SK-N-SH (cell line): Measurements from ENCODE around the gene LMO2. TPM values are rescaled to one million over a fixed set of nuclear protein-coding genes. Genes with fewer than 3 reads are reported as not detected.

Experiments used
- CTCF ChIA-PET: fragments of 300-600, 350-600 bp; formaldehyde crosslinking; extraction: SDS; loops from one replicate; lab custom pipeline; 2021; lab: Yijun Ruan, JAX
- POLR2A ChIA-PET: fragments of 350-600 bp; sonication (Branson Sonifier 250); formaldehyde crosslinking; extraction: SDS; loops from one replicate; lab custom pipeline; 2020; ENCODE audit warnings: antibody characterized with exemption, inconsistent platforms; lab: Yijun Ruan, JAX
- DNase-seq: peaks from one replicate; pipeline ENCODE4 v3.0.0; 2012
- H2AFZ ChIP-seq: fragments of 200-600 bp; sonication (generic); 2 replicates; pipeline ENCODE4 v1.8.1; 2016; ENCODE audit warnings: antibody characterized with exemption, mild to moderate bottlenecking, low read depth
- H3F3A ChIP-seq: fragments of 200-600 bp; sonication (generic); replicated peaks from 2 replicates; pipeline ENCODE3; 2016; ENCODE audit warnings: antibody characterized with exemption, mild to moderate bottlenecking; ENCODE audit not compliant: insufficient read depth
- H3K27ac ChIP-seq, 2 experiments: fragments of 200-500 bp in 1 of 2; fragments of 200-600 bp in 1 of 2; sonication (Bioruptor generic) in 1 of 2; sonication (generic), shearing (Covaris generic) in 1 of 2; 2 replicates each; pipeline versions ENCODE4 v1.5.1 to v1.6.1; 2014 to 2016; ENCODE audit warnings: low read depth in 2 of 2, inconsistent platforms in 1 of 2, low read length in 1 of 2, mild to moderate bottlenecking in 1 of 2, mixed read lengths in 1 of 2
- H3K27me3 ChIP-seq: fragments of 200-600 bp; sonication (generic), shearing (Covaris generic); 2 replicates; pipeline ENCODE4 v1.6.1; 2016; ENCODE audit warnings: mixed run types; ENCODE audit not compliant: insufficient read depth
- H3K36me3 ChIP-seq, 2 experiments: fragments of 200-500 bp in 1 of 2; fragments of 200-600 bp in 1 of 2; sonication (Bioruptor generic) in 1 of 2; sonication (generic) in 1 of 2; replicated peaks in 1 of 2; 2 replicates each; pipeline versions ENCODE3 to v1.5.1; 2014 to 2016; ENCODE audit warnings: low read length in 1 of 2, mild to moderate bottlenecking in 1 of 2; ENCODE audit not compliant: insufficient read depth in 2 of 2, control insufficient read depth in 1 of 2
- H3K4me1 ChIP-seq, 2 experiments: fragments of 200-500 bp in 1 of 2; fragments of 200-600 bp in 1 of 2; sonication (Bioruptor generic) in 1 of 2; sonication (generic), shearing (Covaris generic) in 1 of 2; 2 replicates each; pipeline versions ENCODE4 v1.5.1 to v1.6.1; 2014 to 2016; ENCODE audit warnings: low read depth in 1 of 2, low read length in 1 of 2, mixed run types in 1 of 2; ENCODE audit not compliant: insufficient read depth in 2 of 2, control insufficient read depth in 1 of 2
- H3K4me2 ChIP-seq: fragments of 200-600 bp; sonication (generic), shearing (Covaris generic); 2 replicates; pipeline ENCODE4 v1.6.1; 2017; ENCODE audit warnings: mixed run types
- H3K4me3 ChIP-seq, 2 experiments: fragments of 200-500 bp in 1 of 2; fragments of 200-600 bp in 1 of 2; sonication (Bioruptor generic) in 1 of 2; sonication (generic), shearing (Covaris generic) in 1 of 2; 2 replicates each; pipeline versions ENCODE4 v1.5.1 to v1.8.1; 2014 to 2016; ENCODE audit warnings: low read depth in 2 of 2, inconsistent platforms in 1 of 2, low read length in 1 of 2, mild to moderate bottlenecking in 1 of 2, mixed read lengths in 1 of 2, moderate library complexity in 1 of 2
- H3K79me2 ChIP-seq: fragments of 200-600 bp; sonication (generic); 2 replicates; pipeline ENCODE4 v1.8.1; 2017; ENCODE audit warnings: mild to moderate bottlenecking; ENCODE audit not compliant: insufficient read depth
- H3K9ac ChIP-seq: fragments of 200-600 bp; sonication (generic); 2 replicates; pipeline ENCODE4 v1.6.1; 2017; ENCODE audit warnings: mixed run types
- H3K9me2 ChIP-seq: fragments of 200-600 bp; sonication (generic); 2 replicates; pipeline ENCODE4 v1.6.1; 2017; ENCODE audit warnings: mixed run types
- H3K9me3 ChIP-seq: fragments of 200-600 bp; sonication (generic); 2 replicates; pipeline ENCODE4 v1.6.1; 2017; ENCODE audit warnings: mixed run types, mild to moderate bottlenecking, moderate library complexity
- H4K20me1 ChIP-seq: fragments of 200-600 bp; sonication (generic); 2 replicates; pipeline ENCODE4 v1.6.1; 2017; ENCODE audit warnings: mild to moderate bottlenecking, mixed run types; ENCODE audit not compliant: insufficient read depth
- CHD2 ChIP-seq: fragments of 150-350 bp; IDR thresholded peaks from 2 replicates; pipeline ENCODE4 v1.6.1; 2018; ENCODE audit warnings: low read length; ENCODE audit not compliant: partially characterized antibody
- ELF1 ChIP-seq: IDR thresholded peaks from 2 replicates; pipeline ENCODE4 v1.4.0; 2012
- EP300 ChIP-seq, 2 experiments: IDR thresholded peaks; 2 replicates each; pipeline versions ENCODE4 v1.4.0 to v1.6.1; 2012; ENCODE audit warnings: borderline replicate concordance in 1 of 2, low read depth in 1 of 2, low read length in 1 of 2
- EZH2phosphoT487 ChIP-seq: fragments of 200-600 bp; sonication (generic); IDR thresholded peaks from 2 replicates; pipeline ENCODE4 v1.6.1; 2017; ENCODE audit warnings: low read depth, mixed run types, mild to moderate bottlenecking, antibody characterized with exemption, moderate library complexity, borderline replicate concordance
- GABPA ChIP-seq: IDR thresholded peaks from 2 replicates; pipeline ENCODE4 v1.4.0; 2012; ENCODE audit warnings: low read depth, mild to moderate bottlenecking
- GATA2 ChIP-seq: sonication (generic); formaldehyde crosslinking; IDR thresholded peaks from 2 replicates; pipeline ENCODE4 v1.5.0; 2020; ENCODE audit warnings: mild to moderate bottlenecking, missing genetic modification reagents
- MEF2A ChIP-seq: IDR thresholded peaks from 2 replicates; pipeline ENCODE4 v1.4.0; 2012; ENCODE audit warnings: low read depth, borderline replicate concordance
- NRF1 ChIP-seq: IDR thresholded peaks from 2 replicates; pipeline ENCODE4 v1.6.1; 2012; ENCODE audit warnings: low read depth, mild to moderate bottlenecking, low read length
- PBX3 ChIP-seq: IDR thresholded peaks from 2 replicates; pipeline ENCODE4; 2012
- POLR2AphosphoS5 ChIP-seq: IDR thresholded peaks from 2 replicates; pipeline ENCODE4 v1.6.1; 2012; ENCODE audit warnings: low read depth, low read length
- TAF1 ChIP-seq: IDR thresholded peaks from 2 replicates; pipeline ENCODE4 v1.6.1; 2012; ENCODE audit warnings: low read depth, mild to moderate bottlenecking, low read length, moderate library complexity, borderline replicate concordance
- USF1 ChIP-seq: IDR thresholded peaks from 2 replicates; pipeline ENCODE4 v1.4.0; 2012; ENCODE audit warnings: low read depth, borderline replicate concordance
- whole genome bisulfite sequencing: methylation state at CpG from one replicate; pipeline ENCODE4 v1.1.6; 2017; ENCODE audit warnings: low lambda C conversion rate; 5-methylcytosine and 5-hydroxymethylcytosine counted together
- polyA plus RNA-seq, 3 experiments: library from polyadenylated mRNA; depleted of rRNA; stranded (reverse); fragments of >200 nt; gene quantifications; 2 replicates each; pipeline ENCODE4 v1.2.3, GENCODE V29; 2012

The LMO2 gene
- polyA plus RNA-seq, 1 of the 3 experiments (the other 2 are of a cell fraction): 0.05 TPM

DNA sequence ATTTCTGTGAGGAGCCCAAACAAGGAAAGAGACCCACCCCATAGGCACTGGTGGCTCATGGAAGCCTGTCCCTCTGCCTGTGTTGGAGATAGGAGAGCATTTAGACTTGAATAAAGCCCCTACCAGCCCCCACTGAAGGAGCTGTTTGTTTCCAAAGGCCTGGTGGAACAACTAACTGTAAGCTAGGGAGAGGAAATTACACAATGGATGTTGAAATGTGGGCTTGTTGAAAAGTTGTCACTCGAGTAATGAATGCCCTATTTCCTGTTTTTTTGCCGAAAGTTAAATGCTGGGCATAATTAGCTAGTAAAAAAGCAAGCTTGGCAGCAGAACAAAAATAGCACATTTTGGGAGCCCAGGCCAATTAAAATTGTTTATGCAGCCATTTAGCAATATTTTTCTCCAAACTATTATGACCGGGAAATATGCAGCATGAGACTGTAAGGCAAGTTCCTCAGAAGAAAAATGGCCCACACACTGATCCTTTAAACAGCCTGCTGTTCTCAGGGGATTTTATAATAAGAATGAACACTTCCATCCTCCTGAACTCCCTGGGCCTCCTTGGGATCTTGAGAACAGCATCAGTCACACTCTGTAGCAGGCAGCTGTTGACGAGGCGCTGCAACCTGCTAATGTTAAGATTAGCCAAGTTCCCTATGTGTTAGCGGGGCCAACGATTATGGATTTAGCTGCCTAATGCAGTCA, 38.6 kb upstream of the LMO2 start:
- ChIA-PET CTCF (interaction anchor here (1.2 kb wide), 1 partner anchor 57 kb away, joined by 4 read pairs; no protein-coding TSS in a partner anchor), POLR2A (no interaction called here)
- H3K4me2 ChIP-seq: no peak overlapping the region
- 71% methylated on average over 7 of the region's 7 CpGs for WGBS
- no peaks in the 10 kb centered on the region for H3F3A ChIP-seq
- no peaks in the 10 kb centered on the region for H3K36me3 ChIP-seq
- H3K9me2 ChIP-seq: no peaks in the 10 kb centered on the region
- peaks cover 6% of the 10 kb centered on the region; the same call in 1 of the 2 replicates for H3K9me3 ChIP-seq
- DNase-seq: no peak
- no peaks in the 10 kb centered on the region for H3K79me2 ChIP-seq
- H3K4me3 ChIP-seq: no peak overlapping the region
- TF ChIP-seq POLR2AphosphoS5 (no peak), NRF1 (no peak), PBX3 (no peak)
- H3K27me3 ChIP-seq: peaks cover 4% of the 10 kb centered on the region; the same call in 1 of the 2 replicates
- no peak overlapping the region for H3K9ac ChIP-seq
- no peak overlapping the region for H2AFZ ChIP-seq
- no peak overlapping the region for H3K27ac ChIP-seq
- H3K4me1 ChIP-seq: peaks cover 0 to 18% of the 10 kb centered on the region in 2 experiments; a peak in 1 of 4 replicates
- H4K20me1 ChIP-seq: no peaks in the 10 kb centered on the region

DNA sequence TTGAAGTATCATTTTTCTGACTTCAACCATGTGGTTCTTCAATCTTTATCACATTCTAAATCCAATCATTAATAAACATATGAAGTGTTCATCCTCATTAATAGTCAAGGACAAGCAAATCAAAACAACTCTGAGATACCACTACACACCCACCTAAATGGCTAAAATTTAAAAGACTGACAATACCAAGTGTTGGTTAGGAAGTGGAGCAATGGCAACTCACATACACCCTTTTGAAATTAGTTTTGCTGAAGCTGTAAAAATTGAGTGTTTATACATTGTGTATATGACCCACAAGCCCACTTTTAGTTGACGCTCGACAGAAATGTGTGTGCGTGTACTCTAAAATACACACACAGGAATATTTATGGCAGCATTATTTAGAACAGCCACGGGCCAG, 36.7 kb upstream of the LMO2 start:
- Histone ChIP-seq H3K79me2 (no peaks in the 10 kb centered on the region), H3K27me3 (peaks cover 10% of the 10 kb centered on the region; the same call in 1 of the 2 replicates), H3K4me2 (no peak overlapping the region), H3K27ac (no peak overlapping the region), H3K4me1 (peaks cover 0 to 18% of the 10 kb centered on the region in 2 experiments; a peak in 1 of 4 replicates), H3K36me3 (no peaks in the 10 kb centered on the region), H4K20me1 (no peaks in the 10 kb centered on the region), H2AFZ (no peak overlapping the region), H3K9me2 (no peaks in the 10 kb centered on the region), H3K4me3 (no peak overlapping the region), H3K9me3 (peaks cover 6% of the 10 kb centered on the region; the same call in 1 of the 2 replicates), H3F3A (no peaks in the 10 kb centered on the region), H3K9ac (no peak overlapping the region)
- ChIA-PET POLR2A (no interaction called here), CTCF (interaction anchor here (1.3 to 1.6 kb wide), 2 partner anchors 11 to 42 kb away, joined by 3 read pairs; no protein-coding TSS in a partner anchor)
- no peak for DNase-seq
- 64% methylated on average over 4 of the region's 4 CpGs for whole genome bisulfite sequencing
- no peak for TF ChIP-seq POLR2AphosphoS5

DNA sequence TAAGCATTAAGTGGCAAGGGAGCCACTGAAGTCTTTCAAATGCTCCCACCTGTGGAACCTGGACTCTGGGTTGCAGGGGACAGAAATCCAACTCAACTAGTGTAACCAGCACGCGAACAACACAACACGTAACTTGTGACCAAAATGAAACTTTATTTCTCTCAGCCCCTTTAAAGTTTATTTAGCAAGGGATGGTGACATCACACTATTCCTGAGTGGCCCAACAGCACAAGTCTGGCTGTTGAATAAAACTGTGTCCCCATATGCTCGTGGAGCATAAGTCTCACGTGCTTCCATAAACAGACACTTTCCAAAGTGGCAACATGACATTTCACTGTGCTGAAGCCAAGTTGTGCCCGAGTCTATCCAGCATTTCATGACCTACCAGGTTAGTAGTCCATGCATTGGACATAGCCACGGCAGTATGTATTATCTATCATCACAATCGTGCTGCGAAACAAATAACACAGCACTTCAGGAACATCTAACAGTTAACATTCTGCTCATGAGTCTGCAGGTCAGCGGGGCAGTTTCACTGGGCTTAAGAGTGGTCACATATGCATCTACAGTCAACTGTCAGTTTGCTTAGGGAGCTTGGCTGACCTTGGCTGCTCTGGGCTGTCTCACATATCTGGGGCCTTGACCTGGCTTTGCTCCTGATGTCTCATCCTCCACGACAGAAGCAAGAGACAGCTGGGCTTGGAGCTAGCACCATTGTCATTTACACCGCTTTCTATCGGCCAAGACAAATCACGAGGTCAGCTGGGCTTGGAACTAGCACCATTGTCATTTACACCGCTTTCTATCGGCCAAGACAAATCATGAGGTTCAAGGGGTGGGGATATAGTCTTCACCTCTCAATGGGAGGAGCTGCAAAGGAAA, 35.0 kb upstream of the LMO2 start:
- Histone ChIP-seq H4K20me1 (no peaks in the 10 kb centered on the region), H3K9ac (no peak overlapping the region), H3F3A (no peaks in the 10 kb centered on the region), H2AFZ (no peak overlapping the region), H3K36me3 (no peaks in the 10 kb centered on the region), H3K4me3 (no peak overlapping the region), H3K4me2 (no peak overlapping the region), H3K9me2 (no peaks in the 10 kb centered on the region), H3K27me3 (peaks cover 10% of the 10 kb centered on the region; the same call in 1 of the 2 replicates), H3K4me1 (peaks cover 0 to 18% of the 10 kb centered on the region in 2 experiments; a peak in 1 of 4 replicates), H3K27ac (no peak overlapping the region), H3K9me3 (peaks cover 5% of the 10 kb centered on the region; the same call in 1 of the 2 replicates), H3K79me2 (no peaks in the 10 kb centered on the region)
- no peak for TF ChIP-seq NRF1
- TF ChIP-seq CHD2: no peak
- TF ChIP-seq MEF2A: no peak
- TF ChIP-seq USF1: no peak
- TF ChIP-seq GATA2 (CRISPR knock-in tag): no peak
- TF ChIP-seq ELF1: no peak
- no peak for TF ChIP-seq EZH2phosphoT487
- TF ChIP-seq TAF1: no peak
- TF ChIP-seq EP300 (IDR thresholded peaks at IDR 0.05; ENCODE audit: borderline replicate concordance in 1 of 2, low read depth in 1 of 2, low read length in 1 of 2): no peak
- TF ChIP-seq PBX3: no peak
- TF ChIP-seq GABPA: no peak
- ChIA-PET POLR2A (no interaction called here), CTCF (interaction anchor here (0.7 to 1.2 kb wide), 2 partner anchors 11 to 43 kb away, joined by 3 read pairs; no protein-coding TSS in a partner anchor)
- WGBS: 62% methylated on average over 16 of the region's 16 CpGs
- DNase-seq: no peak
